Heart right ventricle (tissue), 16 donors: ENCODE results near the gene ROCK2. TPM values are rescaled to one million over a fixed set of nuclear protein-coding genes. Genes with fewer than 3 reads are reported as not detected.
"Not testable (repeated sequence)": the region's sequence is repeated elsewhere in the genome, so short reads cannot be mapped to it uniquely, and the experiment has no call there.

Experiments used
- ATAC-seq, 8 donors: fragments of 200-7000 bp; cut with Tn5 transposase; one replicate each; pipeline ENCODE4 v1.9.1; 2020; ENCODE audit warnings: mild to moderate bottlenecking in 8 of 8, moderate library complexity in 8 of 8, moderate number of reproducible peaks in 1 of 8
- DNase-seq, 2 donors: peaks; one replicate each; pipeline ENCODE4 v3.0.0-alpha.2; 2020
- H3K27ac ChIP-seq, 10 donors: fragments of 200-600 bp; sonication (generic) in 2 of 10; one replicate each; pipeline versions ENCODE4 v1.5.0 to v1.8.0; 2020 to 2022; ENCODE audit warnings: mild to moderate bottlenecking in 3 of 10
- H3K27me3 ChIP-seq, 7 donors: fragments of 200-600 bp; one replicate each; pipeline ENCODE4 v1.8.0; 2021 to 2022; ENCODE audit warnings: mild to moderate bottlenecking in 2 of 7
- H3K36me3 ChIP-seq, 9 donors: fragments of 200-600 bp; sonication (generic) in 1 of 9; one replicate each; pipeline versions ENCODE4 v1.5.0 to v1.8.0; 2020 to 2022; ENCODE audit warnings: mild to moderate bottlenecking in 2 of 9
- H3K4me1 ChIP-seq, 9 donors: fragments of 200-600 bp; sonication (generic) in 1 of 9; one replicate each; pipeline versions ENCODE4 v1.5.0 to v1.8.0; 2020 to 2022; ENCODE audit warnings: mild to moderate bottlenecking in 4 of 9
- H3K4me3 ChIP-seq, 10 donors: fragments of 200-600 bp; sonication (generic) in 2 of 10; one replicate each; pipeline versions ENCODE4 v1.5.0 to v1.8.0; 2020 to 2022; ENCODE audit warnings: mild to moderate bottlenecking in 7 of 10, moderate library complexity in 2 of 10
- H3K9me3 ChIP-seq, 11 donors: fragments of 200-600 bp in 10 of 11; sonication (generic) in 2 of 11; one replicate each; pipeline versions ENCODE4 v1.5.0 to v1.8.0; 2013 to 2022; ENCODE audit warnings: mild to moderate bottlenecking in 2 of 11, control low read depth in 1 of 11, moderate library complexity in 1 of 11
- CTCF ChIP-seq, 9 donors: fragments of 200-600 bp; sonication (generic) in 2 of 9; IDR thresholded peaks; one replicate each; pipeline versions ENCODE4 v1.5.0 to v1.8.0; 2021 to 2022; ENCODE audit warnings: antibody characterized with exemption in 9 of 9, mild to moderate bottlenecking in 5 of 9, moderate library complexity in 1 of 9
- WGBS, 2 donors: extraction: QIAGEN DNeasy Blood & Tissue Kit; methylation state at CpG; one replicate each; pipeline ENCODE4 v1.1.7; 2013; ENCODE audit warnings: inconsistent platforms in 1 of 2; 5-methylcytosine and 5-hydroxymethylcytosine counted together
- intact Hi-C, 10 donors: fragments of 100-400 bp; cut with DNase I; formaldehyde crosslinking; loops; one replicate each; pipeline versions ENCODE4 v1.11.1 to v1.14.2; 2022
- polyA plus RNA-seq, 2 donors: library from polyadenylated mRNA; stranded (reverse); fragments of 200-250 nt; gene quantifications; one replicate each; pipeline ENCODE4 v1.2.3, GENCODE V29; 2013
- total RNA-seq, 10 donors: library from RNA; stranded (reverse); fragmentation: NEBNext Ultra II Directional in 3 of 10; extraction: Animal tissue kit (Norgen Biotek cat#: 25700) in 3 of 10; gene quantifications; one replicate each; pipeline versions ENCODE4 v1.2.1 to v1.2.4, GENCODE V29; 2021 to 2023
- donor health status: Arrhythmogenic right ventricular cardiomyopathy.
- donor health status: ischemic (EF 13 %, LVEDD 7.1; RV severe dilation, severe dysfunction).
- donor health status: healthy with polysubstance abuse.
- donor health status: DM: no; HTN: yes; CAD: no.
- donor health status: DM: no; HTN: no; CAD: no.
- donor health status: ischemic (EF 25% LVEDD 6.9; RV normal size, moderate dysfunction).
- donor health status: ischemic (EF 25% LVEDD 5.7; RV mildly dilated, moderate dysfunction).
- donor health status: healthy.
- donor health status: DM: yes; HTN: yes; CAD: no.
- donor health status: Ischemic cardiomyopathy.
- donor health status: ischemic (EF 35%, LVEDD 5.7; RV mildly dilated, moderate dysfunction).
- donor health status: nonischemic (EF 11% LVEDD 7.7; RV severe dilation, severe dysfunction).
- donor health status: DM: yes; HTN: yes; CAD: no.
- donor health status: PGD.
- donor health status: ischemic (EF 29% LVEDD 5.4; RV normal size, mild dysfunction).
- donor health status: nonischemic (EF 23%, LVEDD 6.1; RV moderate dilation, normal function).

ROCK2 gene
- total and polyA plus RNA-seq, 12 donors, result 6.9 to 51.8 (median 36.5) TPM

- peaks cover 0 to 28% (median 0%) of the 10 kb centered on the region in 9 donors for H3K4me1 ChIP-seq
- ATAC-seq (no peak), DNase-seq (no peak)
- H3K36me3 ChIP-seq, result peaks cover 0 to 26% (median 3%) of the 10 kb centered on the region in 9 donors
- no peak overlapping the region for H3K4me3 ChIP-seq
- no peak for TF ChIP-seq CTCF (IDR thresholded peaks at IDR 0.05)
- no peaks in the 10 kb centered on the region for H3K27me3 ChIP-seq
- H3K27ac ChIP-seq, result no peak overlapping the region
- no peaks in the 10 kb centered on the region for H3K9me3 ChIP-seq
- WGBS, 2 donors, result 96 to 98% methylated on average over 9 of the region's 9 CpGs
- intact Hi-C loops, result no loop called here
These were observed 170.2 kb downstream of the ROCK2 start for GRCh38 chr2:11174222-11174621.

GRCh38 chr2:11169333-11169732, 175.1 kb downstream of the ROCK2 start:
- TF ChIP-seq CTCF (IDR thresholded peaks at IDR 0.05), result no peak
- ATAC-seq, result peak in 4 of 8 donors; percentile 28 to 53 (median 42)
- Histone ChIP-seq H3K4me3 (peak overlapping the region in 1 of 10 donors; percentile 13), H3K9me3 (no peaks in the 10 kb centered on the region), H3K27ac (no peak overlapping the region), H3K27me3 (no peaks in the 10 kb centered on the region), H3K4me1 (peaks cover 0 to 1% (median 0%) of the 10 kb centered on the region in 9 donors), H3K36me3 (peaks cover 0 to 9% (median 0%) of the 10 kb centered on the region in 9 donors)
- DNase-seq, result no peak
- intact Hi-C loops, result no loop called here
- 54 to 59% methylated on average over 13 of the region's 13 CpGs for WGBS, 2 donors

- TF ChIP-seq CTCF (IDR thresholded peaks at IDR 0.05), result no peak
- Histone ChIP-seq H3K4me3 (no peak overlapping the region), H3K9me3 (no peaks in the 10 kb centered on the region), H3K27me3 (no peaks in the 10 kb centered on the region), H3K27ac (no peak overlapping the region), H3K4me1 (no peaks in the 10 kb centered on the region), H3K36me3 (peaks cover 0 to 16% (median 0%) of the 10 kb centered on the region in 9 donors)
- intact Hi-C loops, result no loop called here
- no peak for DNase-seq
- 85% methylated on average over 9 of the region's 9 CpGs for WGBS, 2 donors
- peak in 3 of 8 donors; percentile 8 to 17 (median 13) for ATAC-seq
These were observed 175.9 kb downstream of the ROCK2 start for GRCh38 chr2:11168488-11168887.

GRCh38 chr2:11166476-11166875, 178.0 kb downstream of the ROCK2 start:
- no peaks in the 10 kb centered on the region for H3K27me3 ChIP-seq
- ATAC-seq (no peak), DNase-seq (no peak)
- H3K9me3 ChIP-seq, result no peaks in the 10 kb centered on the region
- H3K4me1 ChIP-seq, result no peaks in the 10 kb centered on the region
- WGBS, 2 donors, result 90% methylated on average over 10 of the region's 10 CpGs
- intact Hi-C loops, result no loop called here
- peaks cover 0 to 16% (median 0%) of the 10 kb centered on the region in 9 donors for H3K36me3 ChIP-seq
- H3K4me3 ChIP-seq, result no peak overlapping the region
- no peak overlapping the region for H3K27ac ChIP-seq
- no peak for TF ChIP-seq CTCF (IDR thresholded peaks at IDR 0.05)

DNA sequence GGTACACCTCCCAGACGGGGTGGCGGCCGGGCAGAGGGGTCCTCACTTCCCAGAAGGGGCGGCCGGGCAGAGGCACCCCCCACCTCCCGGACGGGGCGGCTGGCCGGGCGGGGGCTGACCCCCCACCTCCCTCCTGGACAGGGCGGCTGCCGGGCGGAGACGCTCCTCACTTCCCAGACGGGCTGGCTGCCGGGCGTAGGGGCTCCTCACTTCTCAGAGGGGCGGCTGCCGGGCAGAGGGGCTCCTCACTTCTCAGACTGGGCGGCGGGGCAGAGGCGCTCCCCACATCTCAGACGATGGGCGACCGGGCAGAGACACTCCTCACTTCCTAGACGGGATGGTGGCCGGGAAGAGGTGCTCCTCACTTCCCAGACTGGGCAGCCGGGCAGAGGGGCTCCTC, 179.4 kb downstream of the ROCK2 start:
- H3K4me1 ChIP-seq, DNase-seq, ATAC-seq, H3K9me3 ChIP-seq, H3K27ac ChIP-seq, intact Hi-C loops, H3K4me3 ChIP-seq, H3K27me3 ChIP-seq: not testable (repeated sequence)
- WGBS, 2 donors, result 92 to 96% methylated on average over 15 to 28 of the region's 28 CpGs
- peaks cover 0 to 28% (median 0%) of the 10 kb centered on the region in 9 donors for H3K36me3 ChIP-seq
